Tibial nerve (tissue), 4 donors: ENCODE results near the gene SELENBP1. TPM values are rescaled to one million over a fixed set of nuclear protein-coding genes. Genes with fewer than 3 reads are reported as not detected.

Experiments used
- DNase-seq, 2 donors: peaks; one replicate each; pipeline ENCODE4 v3.0.0-alpha.2; 2019; ENCODE audit warnings: low spot score in 2 of 2
- H3K27ac ChIP-seq, 4 donors: fragments of 200-600 bp; sonication (generic) in 3 of 4; one replicate each; pipeline ENCODE4 v1.5.1; 2017 to 2019; ENCODE audit warnings: mild to moderate bottlenecking in 1 of 4
- H3K27me3 ChIP-seq, 2 donors: fragments of 200-600 bp; sonication (generic) in 1 of 2; one replicate each; pipeline versions ENCODE4 v1.5.1 to v1.6.0; 2017 to 2019
- H3K36me3 ChIP-seq, 3 donors: fragments of 200-600 bp; sonication (generic); one replicate each; pipeline ENCODE4 v1.5.1; 2018 to 2019
- H3K4me1 ChIP-seq, 4 donors: fragments of 200-600 bp; sonication (generic) in 3 of 4; one replicate each; pipeline ENCODE4 v1.5.1; 2017 to 2019
- H3K4me3 ChIP-seq, 4 donors: fragments of 200-600 bp; sonication (generic) in 3 of 4; one replicate each; pipeline ENCODE4 v1.5.1; 2017 to 2019; ENCODE audit warnings: mild to moderate bottlenecking in 1 of 4, moderate library complexity in 1 of 4
- H3K9me3 ChIP-seq, 4 donors: fragments of 200-600 bp; sonication (generic) in 3 of 4; one replicate each; pipeline ENCODE4 v1.5.1; 2017 to 2019
- CTCF ChIP-seq, 5 experiments: fragments of 200-600 bp in 3 of 5; fragments of 450-650 bp in 2 of 5; sonication (generic) in 3 of 5; IDR thresholded peaks; one replicate each; pipeline ENCODE4 v1.5.1; 2016 to 2019; ENCODE audit warnings: antibody characterized with exemption in 5 of 5, mild to moderate bottlenecking in 3 of 5, moderate library complexity in 2 of 5
- EP300 ChIP-seq, 2 donors: sonication (generic); formaldehyde crosslinking; IDR thresholded peaks; one replicate each; pipeline ENCODE4 v1.6.1; 2017; ENCODE audit warnings: antibody characterized with exemption in 2 of 2, mild to moderate bottlenecking in 1 of 2
- POLR2A ChIP-seq, 2 donors: fragments of 450-650 bp; IDR thresholded peaks; one replicate each; pipeline ENCODE4 v1.6.1; 2017; ENCODE audit warnings: antibody characterized with exemption in 2 of 2, mild to moderate bottlenecking in 2 of 2, moderate library complexity in 2 of 2
- WGBS, 2 donors: methylation state at CpG; one replicate each; pipeline ENCODE4 v1.1.5; 2018; 5-methylcytosine and 5-hydroxymethylcytosine counted together
- total RNA-seq, 4 donors: library from RNA; depleted of rRNA; stranded (reverse); fragments of >200 nt; gene quantifications; one replicate each; pipeline ENCODE4 v1.1.0, GENCODE V29; 2016

SELENBP1 gene
- total RNA-seq, 4 donors from 2014 or later = 65.7 to 159 (median 130) TPM

- no peaks in the 10 kb centered on the region for H3K9me3 ChIP-seq
- WGBS, 2 donors = 23% methylated on average over 5 of the region's 5 CpGs
- H3K36me3 ChIP-seq = peaks cover 0 to 50% (median 0%) of the 10 kb centered on the region in 3 donors
- peaks cover 0 to 60% (median 19%) of the 10 kb centered on the region in 4 donors for H3K4me1 ChIP-seq
- peak overlapping the region in 3 of 4 donors; percentile 92 to 96 (median 93) for H3K27ac ChIP-seq
- DNase-seq = no peak
- no peaks in the 10 kb centered on the region for H3K27me3 ChIP-seq
- no peak for TF ChIP-seq CTCF (IDR thresholded peaks at IDR 0.05)
- no peak for TF ChIP-seq EP300 (IDR thresholded peaks at IDR 0.05)
- no peak for TF ChIP-seq POLR2A (IDR thresholded peaks at IDR 0.05)
- H3K4me3 ChIP-seq = peak overlapping the region in 3 of 4 donors; percentile 81 to 90 (median 83)
These were observed 46.7 kb downstream of the SELENBP1 start for GRCh38 chr1:151325646-151326429.

GRCh38 chr1:151325231-151325630, 47.3 kb downstream of the SELENBP1 start:
- H3K9me3 ChIP-seq = no peaks in the 10 kb centered on the region
- no peaks in the 10 kb centered on the region for H3K27me3 ChIP-seq
- no peak overlapping the region for H3K4me3 ChIP-seq
- peak overlapping the region in 2 of 4 donors; percentile 92 to 96 for H3K27ac ChIP-seq
- H3K36me3 ChIP-seq = peaks cover 0 to 55% (median 0%) of the 10 kb centered on the region in 3 donors
- no peak for DNase-seq
- TF ChIP-seq CTCF (IDR thresholded peaks at IDR 0.05) = no peak
- TF ChIP-seq EP300 (IDR thresholded peaks at IDR 0.05) = no peak
- TF ChIP-seq POLR2A (IDR thresholded peaks at IDR 0.05) = no peak
- 78 to 79% methylated on average over 7 of the region's 7 CpGs for WGBS, 2 donors
- H3K4me1 ChIP-seq = peaks cover 0 to 65% (median 19%) of the 10 kb centered on the region in 4 donors

GRCh38 chr1:151324390-151324930, 48.0 kb downstream of the SELENBP1 start:
- DNase-seq = no peak
- WGBS, 2 donors = 91 to 94% methylated on average over 4 of the region's 4 CpGs
- Histone ChIP-seq H3K4me1 (peaks cover 0 to 73% (median 19%) of the 10 kb centered on the region in 4 donors), H3K9me3 (no peaks in the 10 kb centered on the region), H3K27ac (peak overlapping the region in 1 of 4 donors; percentile 31), H3K4me3 (no peak overlapping the region), H3K36me3 (peaks cover 0 to 63% (median 0%) of the 10 kb centered on the region in 3 donors), H3K27me3 (no peaks in the 10 kb centered on the region)
- no peak for TF ChIP-seq EP300 (IDR thresholded peaks at IDR 0.05)
- no peak for TF ChIP-seq CTCF (IDR thresholded peaks at IDR 0.05)
- no peak for TF ChIP-seq POLR2A (IDR thresholded peaks at IDR 0.05)

- H3K27ac ChIP-seq = peak overlapping the region in 2 of 4 donors; percentile 50 to 58
- TF ChIP-seq EP300 (IDR thresholded peaks at IDR 0.05) (no peak), CTCF (IDR thresholded peaks at IDR 0.05) (no peak), POLR2A (IDR thresholded peaks at IDR 0.05) (no peak)
- 54 to 55% methylated on average over 3 of the region's 3 CpGs for WGBS, 2 donors
- H3K4me1 ChIP-seq = peaks cover 3 to 68% (median 16%) of the 10 kb centered on the region in 4 donors
- no peak for DNase-seq
- H3K9me3 ChIP-seq = no peaks in the 10 kb centered on the region
- peaks cover 0 to 84% (median 12%) of the 10 kb centered on the region in 3 donors for H3K36me3 ChIP-seq
- no peaks in the 10 kb centered on the region for H3K27me3 ChIP-seq
- H3K4me3 ChIP-seq = no peak overlapping the region
These were observed 53.5 kb downstream of the SELENBP1 start for GRCh38 chr1:151318975-151319374.
